Esophagus muscularis mucosa (tissue), 4 donors: ENCODE results near the gene TMEM242.

ENCODE experiments used
- CTCF ChIP-seq, 3 experiments: fragments of 200-600 bp in 2 of 3; fragments of 450-650 bp in 1 of 3; sonication (generic) in 2 of 3; IDR thresholded peaks; one replicate each; pipeline ENCODE4 v1.5.1; 2017 to 2019; ENCODE audit warnings: antibody characterized with exemption in 3 of 3, mild to moderate bottlenecking in 2 of 3, moderate library complexity in 1 of 3
- EP300 ChIP-seq: sonication (generic); formaldehyde crosslinking; IDR thresholded peaks from one replicate; pipeline ENCODE4 v1.6.1; 2017; ENCODE audit warnings: antibody characterized with exemption
- POLR2A ChIP-seq: fragments of 450-650 bp; IDR thresholded peaks from one replicate; pipeline ENCODE4 v1.6.1; 2017; ENCODE audit warnings: antibody characterized with exemption, moderate library complexity, mild to moderate bottlenecking, low read depth
- POLR2AphosphoS5 ChIP-seq, 2 donors: sonication (generic); formaldehyde crosslinking; IDR thresholded peaks; one replicate each; pipeline ENCODE4 v1.6.1; 2017; ENCODE audit warnings: antibody characterized with exemption in 2 of 2

- TF ChIP-seq CTCF (IDR thresholded peaks at IDR 0.05) (no peak), POLR2AphosphoS5 (IDR thresholded peaks at IDR 0.05) (no peak), POLR2A (no peak), EP300 (no peak)
Measured at GRCh38 chr6:157266274-157267101, 56.8 kb downstream of the TMEM242 start.
